ENCODE results near the gene CAMK2N2. TPM values are rescaled to one million over a fixed set of nuclear protein-coding genes. Genes with fewer than 3 reads are reported as not detected.

CAMK2N2 gene
- total RNA-seq, 8 experiments from 2014 or later, result 0.31 to 16.2 (median 6.5) TPM; not detected in 2

- in situ Hi-C loops (cut with MboI; ENCODE audit: low pct_unique_long_range_greater_than_20kb in 2 of 9, low sequenced_read_pairs in 9 of 9, unreplicated experiment in 9 of 9), result loop anchor here in 4 of 9 experiments (25.0 kb wide), 2 partner anchors 337 to 362 kb away; partner anchors contain the start of gene PARL (in 3 of the 4)
- ATAC-seq (replicated peaks in 6 of 8), result peak; percentile 89 to 95 (median 93)
These were observed 11.8 kb downstream of the CAMK2N2 start, which contains the start of gene EEF1AKMT4 for GRCh38 chr3:184249412-184250166. TSS of gene EEF1AKMT4 (plus strand) at chr3:184249672. CDS start at chr3:184249695, 23 bp downstream.

GRCh38 chr3:184248454-184249411 lies 12.6 kb downstream of the CAMK2N2 start, which contains the start of gene ALG3:
TSS of gene ALG3 (minus strand) at chr3:184248962. CDS start at chr3:184248940, 22 bp downstream.
- peak; percentile 33 to 61 (median 54) for ATAC-seq (replicated peaks in 6 of 8)
- WGBS, 10 experiments, result 0 to 3% (median 0%) methylated on average over 4 to 35 of the region's 49 CpGs; no CpG with 5 or more reads in 3 of the 10 experiments
- Histone ChIP-seq H3K4me1 (replicated peaks in 1 of 2) (peaks cover 7 to 9% of the 10 kb centered on the region in 2 donors), H3K4me3 (peak within 1 kb of the TSS; percentile 70 to 96 (median 80)), H3K27ac (peak within 1 kb of the TSS; percentile 92 to 98)
- in situ Hi-C loops (cut with MboI; ENCODE audit: low pct_unique_long_range_greater_than_20kb in 2 of 9, low sequenced_read_pairs in 9 of 9, unreplicated experiment in 9 of 9), result no loop called here

More at GRCh38 chr3:184249412-184250166, 11.8 kb downstream of the CAMK2N2 start, which contains the start of gene EEF1AKMT4:
- Histone ChIP-seq H3K4me1 (replicated peaks in 1 of 2) (peaks cover 7 to 9% of the 10 kb centered on the region in 2 donors), H3K27ac (peak within 1 kb of the TSS; percentile 92 to 98), H3K4me3 (peak within 1 kb of the TSS; percentile 70 to 96 (median 80))
- WGBS, 10 experiments, result 0 to 7% (median 0%) methylated on average over 1 to 34 of the region's 54 CpGs; no CpG with 5 or more reads in 1 of the 10 experiments

DNA sequence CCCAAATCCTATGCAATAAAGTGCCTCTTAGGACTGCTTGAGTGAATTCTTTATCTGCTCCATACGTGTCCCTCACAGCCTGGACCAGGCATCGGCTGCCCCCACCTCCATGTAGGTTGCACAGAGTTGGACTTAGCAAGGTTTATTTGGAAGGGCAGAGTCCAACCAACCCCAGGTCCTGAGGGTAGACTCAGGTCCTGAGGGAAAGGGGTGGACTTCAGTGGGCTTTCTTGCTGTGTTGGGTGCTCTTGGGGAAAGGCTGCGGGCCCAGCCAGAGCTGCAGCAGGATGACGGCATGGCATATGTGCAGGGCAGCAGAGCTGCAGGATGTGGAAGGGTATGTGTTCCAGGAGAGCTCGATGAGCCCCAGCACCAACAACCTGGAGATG lies 19.1 kb downstream of the CAMK2N2 start:
- Histone ChIP-seq H3K4me3 (no peak overlapping the region), H3K4me1 (replicated peaks in 1 of 2) (no peaks in the 10 kb centered on the region), H3K27ac (no peak overlapping the region)
- in situ Hi-C loops (cut with MboI; ENCODE audit: low pct_unique_long_range_greater_than_20kb in 2 of 9, low sequenced_read_pairs in 9 of 9, unreplicated experiment in 9 of 9), result no loop called here
- peak in 4 of 8 experiments; percentile 15 to 33 (median 24) for ATAC-seq (replicated peaks in 6 of 8)
- 70 to 100% (median 92%) methylated on average over 1 to 5 of the region's 5 CpGs; no CpG with 5 or more reads in 5 of the 10 experiments for WGBS, 10 experiments

- Histone ChIP-seq H3K4me3 (no peak overlapping the region), H3K27ac (no peak overlapping the region), H3K4me1 (replicated peaks in 1 of 2) (no peaks in the 10 kb centered on the region)
- WGBS, 10 experiments, result 36% methylated on average over 3 of the region's 46 CpGs; no CpG with 5 or more reads in 9 of the 10 experiments
- in situ Hi-C loops (cut with MboI; ENCODE audit: low pct_unique_long_range_greater_than_20kb in 2 of 9, low sequenced_read_pairs in 9 of 9, unreplicated experiment in 9 of 9), result no loop called here
- peak; percentile 65 to 80 (median 74) for ATAC-seq (replicated peaks in 6 of 8)
These were observed 19.7 kb downstream of the CAMK2N2 start for GRCh38 chr3:184241447-184242296.

GRCh38 chr3:184241141-184241446 lies 20.3 kb downstream of the CAMK2N2 start:
- Histone ChIP-seq H3K4me1 (replicated peaks in 1 of 2) (no peaks in the 10 kb centered on the region), H3K27ac (no peak overlapping the region), H3K4me3 (no peak overlapping the region)
- in situ Hi-C loops (cut with MboI; ENCODE audit: low pct_unique_long_range_greater_than_20kb in 2 of 9, low sequenced_read_pairs in 9 of 9, unreplicated experiment in 9 of 9), result no loop called here
- 55% methylated on average over 5 of the region's 17 CpGs; no CpG with 5 or more reads in 9 of the 10 experiments for WGBS, 10 experiments
- peak in 3 of 8 experiments; percentile 2 to 8 (median 4) for ATAC-seq (replicated peaks in 6 of 8)

DNA sequence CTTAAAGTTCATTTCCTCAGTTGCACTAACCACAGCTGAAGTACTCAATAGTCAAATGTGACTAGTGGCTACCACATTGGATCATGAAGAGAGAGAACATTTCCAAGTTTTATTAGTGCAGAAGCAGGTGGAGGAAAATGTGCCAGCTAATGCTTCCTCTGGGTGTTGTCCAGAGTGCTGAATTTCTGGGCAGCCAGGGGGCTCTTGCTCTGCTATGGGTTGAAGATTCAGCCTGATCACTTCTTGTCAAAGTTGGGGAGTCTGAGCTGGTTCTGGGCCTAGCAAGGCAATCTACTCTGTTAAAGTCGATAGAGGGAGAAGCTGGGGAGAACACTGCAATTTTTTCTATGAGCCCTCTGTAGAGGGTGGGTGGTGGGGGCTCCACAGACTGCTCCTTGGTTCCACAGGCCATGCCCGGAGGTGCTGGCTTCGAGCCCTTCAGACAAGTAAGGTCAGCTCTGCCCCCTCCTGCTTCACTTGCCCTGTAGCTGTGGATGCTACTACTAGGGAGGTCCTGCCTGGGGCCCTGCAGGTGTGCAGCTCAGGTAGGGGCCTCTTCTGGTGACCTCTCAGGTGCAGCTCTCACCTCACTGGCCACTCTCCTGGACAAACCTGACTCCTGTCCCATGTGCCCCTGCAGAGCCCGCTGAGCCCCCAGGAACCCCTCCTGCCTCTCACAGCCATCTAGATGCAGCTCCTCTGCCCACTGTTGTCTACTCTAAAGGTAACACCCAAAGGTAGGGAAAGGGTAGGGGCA lies 20.8 kb downstream of the CAMK2N2 start:
- Histone ChIP-seq H3K27ac (no peak overlapping the region), H3K4me1 (replicated peaks in 1 of 2) (no peaks in the 10 kb centered on the region), H3K4me3 (no peak overlapping the region)
- 40 to 80% (median 69%) methylated on average over 1 to 3 of the region's 4 CpGs; no CpG with 5 or more reads in 6 of the 10 experiments for WGBS, 10 experiments
- peak in 3 of 8 experiments; percentile 25 to 66 (median 48) for ATAC-seq (replicated peaks in 6 of 8)
- in situ Hi-C loops (cut with MboI; ENCODE audit: low pct_unique_long_range_greater_than_20kb in 2 of 9, low sequenced_read_pairs in 9 of 9, unreplicated experiment in 9 of 9), result no loop called here

- in situ Hi-C loops (cut with MboI; ENCODE audit: low pct_unique_long_range_greater_than_20kb in 2 of 9, low sequenced_read_pairs in 9 of 9, unreplicated experiment in 9 of 9), result no loop called here
- 0 to 82% (median 33%) methylated on average over 1 to 3 of the region's 7 CpGs; no CpG with 5 or more reads in 5 of the 10 experiments for WGBS, 10 experiments
- Histone ChIP-seq H3K27ac (no peak overlapping the region), H3K4me1 (replicated peaks in 1 of 2) (no peaks in the 10 kb centered on the region), H3K4me3 (no peak overlapping the region)
- ATAC-seq (replicated peaks in 6 of 8), result no peak
These were observed 21.6 kb downstream of the CAMK2N2 start for GRCh38 chr3:184239708-184240107.

DNA sequence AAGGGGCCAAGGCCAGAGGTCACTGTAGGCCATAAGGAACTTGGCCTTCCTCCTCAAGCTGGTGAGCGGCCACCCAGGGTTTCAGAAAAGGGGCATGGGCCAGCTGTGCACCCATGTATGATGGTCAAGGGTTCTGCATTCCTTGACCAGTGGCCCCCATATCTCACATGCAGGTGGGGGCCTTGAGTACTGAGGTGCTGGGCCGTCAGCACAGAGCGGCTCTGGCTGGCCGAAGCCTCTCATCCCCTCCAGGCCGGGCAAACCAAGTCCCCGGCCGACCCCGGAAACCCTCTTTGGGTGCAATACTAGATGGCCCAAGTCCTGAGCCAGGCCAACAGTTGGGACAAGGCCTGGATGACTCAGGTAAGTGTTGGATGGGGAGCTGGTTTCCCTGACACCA lies 22.1 kb downstream of the CAMK2N2 start:
- no peak for ATAC-seq (replicated peaks in 6 of 8)
- H3K4me3 ChIP-seq, result no peak overlapping the region
- 71 to 93% (median 92%) methylated on average over 2 to 3 of the region's 8 CpGs; no CpG with 5 or more reads in 7 of the 10 experiments for WGBS, 10 experiments
- H3K4me1 ChIP-seq (replicated peaks in 1 of 2), result no peaks in the 10 kb centered on the region
- H3K27ac ChIP-seq, result no peak overlapping the region
- in situ Hi-C loops (cut with MboI; ENCODE audit: low pct_unique_long_range_greater_than_20kb in 2 of 9, low sequenced_read_pairs in 9 of 9, unreplicated experiment in 9 of 9), result no loop called here

DNA sequence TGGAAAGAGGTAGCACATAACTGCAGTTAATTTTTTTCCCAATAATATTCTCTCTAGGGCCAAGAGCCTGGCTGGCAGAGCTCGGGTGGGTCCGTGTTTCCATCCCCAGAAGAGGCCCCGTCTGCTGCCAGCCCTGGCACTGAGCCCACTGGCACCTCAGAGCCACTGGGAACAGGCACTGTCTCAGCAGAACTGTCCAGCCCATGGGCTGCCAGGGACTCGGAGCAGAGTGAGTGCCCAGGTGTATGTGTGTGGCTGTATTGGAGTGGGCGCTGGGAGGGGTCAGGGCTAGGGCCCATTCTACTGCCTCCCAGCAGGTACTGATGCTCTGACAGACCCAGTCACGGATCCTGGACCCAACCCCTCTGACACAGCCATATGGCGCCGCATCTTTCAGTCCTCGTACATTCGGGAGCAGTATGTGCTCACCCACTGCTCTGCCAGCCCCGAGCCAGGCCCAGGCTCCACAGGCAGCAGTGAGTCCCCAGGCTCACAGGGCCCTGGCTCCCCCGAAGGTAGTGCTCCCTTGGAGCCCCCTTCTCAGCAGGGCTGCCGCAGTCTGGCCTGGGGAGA lies 23.0 kb downstream of the CAMK2N2 start:
- ATAC-seq (replicated peaks in 6 of 8), result no peak
- Histone ChIP-seq H3K4me3 (no peak overlapping the region), H3K27ac (no peak overlapping the region), H3K4me1 (replicated peaks in 1 of 2) (no peaks in the 10 kb centered on the region)
- 0 to 49% (median 25%) methylated on average over 2 to 6 of the region's 13 CpGs; no CpG with 5 or more reads in 5 of the 10 experiments for WGBS, 10 experiments
- in situ Hi-C loops (cut with MboI; ENCODE audit: low pct_unique_long_range_greater_than_20kb in 2 of 9, low sequenced_read_pairs in 9 of 9, unreplicated experiment in 9 of 9), result no loop called here

DNA sequence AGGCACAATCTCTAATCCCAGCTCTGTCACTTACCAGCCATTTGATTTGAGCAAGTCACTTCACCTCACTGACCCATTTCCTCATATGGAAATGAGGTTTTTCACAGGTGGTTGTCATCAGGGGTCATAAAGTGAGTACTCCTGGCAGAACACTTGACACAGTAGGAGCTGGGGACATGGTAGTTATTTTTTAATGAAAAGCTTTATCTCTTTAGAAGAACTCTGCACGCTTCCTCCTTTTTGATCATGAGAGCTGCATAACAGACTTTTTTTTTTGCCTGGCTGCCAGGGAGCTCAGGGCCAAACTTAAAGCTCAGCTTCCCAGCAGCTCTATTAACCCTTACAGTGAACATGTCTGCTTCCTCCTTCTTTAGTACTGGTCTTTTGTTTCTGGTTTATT lies 23.5 kb downstream of the CAMK2N2 start:
- 0 to 44% (median 17%) methylated on average over 1 of the region's 1 CpG; no CpG with 5 or more reads in 4 of the 10 experiments for WGBS, 10 experiments
- no peaks in the 10 kb centered on the region for H3K4me1 ChIP-seq (replicated peaks in 1 of 2)
- H3K27ac ChIP-seq, result no peak overlapping the region
- H3K4me3 ChIP-seq, result no peak overlapping the region
- no peak for ATAC-seq (replicated peaks in 6 of 8)
- in situ Hi-C loops (cut with MboI; ENCODE audit: low pct_unique_long_range_greater_than_20kb in 2 of 9, low sequenced_read_pairs in 9 of 9, unreplicated experiment in 9 of 9), result no loop called here

- 60 to 62% methylated on average over 1 to 5 of the region's 7 CpGs; no CpG with 5 or more reads in 8 of the 10 experiments for whole genome bisulfite sequencing, 10 experiments
- no peak overlapping the region for H3K4me3 ChIP-seq
- in situ Hi-C loops (cut with MboI; ENCODE audit: low pct_unique_long_range_greater_than_20kb in 2 of 9, low sequenced_read_pairs in 9 of 9, unreplicated experiment in 9 of 9), result no loop called here
- no peak for ATAC-seq (replicated peaks in 6 of 8)
- no peaks in the 10 kb centered on the region for H3K4me1 ChIP-seq (replicated peaks in 1 of 2)
- no peak overlapping the region for H3K27ac ChIP-seq
These were observed 24.1 kb downstream of the CAMK2N2 start for GRCh38 chr3:184237211-184237610.
